Right lobe of liver (tissue), 4 donors: ENCODE data around the gene PRAMEF7.
"Not testable (repeated sequence)": the region's sequence is repeated elsewhere in the genome, so short reads cannot be mapped to it uniquely, and the experiment has no call there.

Source experiments
- POLR2A ChIP-seq: fragments of 450-650 bp; IDR thresholded peaks from one replicate; pipeline ENCODE4 v1.6.1; 2017; ENCODE audit warnings: antibody characterized with exemption, mild to moderate bottlenecking
- TF ChIP-seq, protein P1 (sequence below), 4 donors: fragments of 200-600 bp in 3 of 4; fragments of 450-650 bp in 1 of 4; IDR thresholded peaks; one replicate each; pipeline versions ENCODE4 v1.5.1 to v1.8.0; 2016 to 2022; ENCODE audit warnings: antibody characterized with exemption in 4 of 4, mild to moderate bottlenecking in 2 of 4
- donor health status: DM: no; HTN: no; CAD: no.
- donor health status: DM: no; HTN: no; CAD: no.
- donor health status: DM: no; HTN: yes; CAD: no.

- not testable (repeated sequence) for TF ChIP-seq POLR2A
- TF ChIP-seq, protein P1, sequence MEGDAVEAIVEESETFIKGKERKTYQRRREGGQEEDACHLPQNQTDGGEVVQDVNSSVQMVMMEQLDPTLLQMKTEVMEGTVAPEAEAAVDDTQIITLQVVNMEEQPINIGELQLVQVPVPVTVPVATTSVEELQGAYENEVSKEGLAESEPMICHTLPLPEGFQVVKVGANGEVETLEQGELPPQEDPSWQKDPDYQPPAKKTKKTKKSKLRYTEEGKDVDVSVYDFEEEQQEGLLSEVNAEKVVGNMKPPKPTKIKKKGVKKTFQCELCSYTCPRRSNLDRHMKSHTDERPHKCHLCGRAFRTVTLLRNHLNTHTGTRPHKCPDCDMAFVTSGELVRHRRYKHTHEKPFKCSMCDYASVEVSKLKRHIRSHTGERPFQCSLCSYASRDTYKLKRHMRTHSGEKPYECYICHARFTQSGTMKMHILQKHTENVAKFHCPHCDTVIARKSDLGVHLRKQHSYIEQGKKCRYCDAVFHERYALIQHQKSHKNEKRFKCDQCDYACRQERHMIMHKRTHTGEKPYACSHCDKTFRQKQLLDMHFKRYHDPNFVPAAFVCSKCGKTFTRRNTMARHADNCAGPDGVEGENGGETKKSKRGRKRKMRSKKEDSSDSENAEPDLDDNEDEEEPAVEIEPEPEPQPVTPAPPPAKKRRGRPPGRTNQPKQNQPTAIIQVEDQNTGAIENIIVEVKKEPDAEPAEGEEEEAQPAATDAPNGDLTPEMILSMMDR (IDR thresholded peaks at IDR 0.05): not testable (repeated sequence)
Measured at GRCh38 chr1:12916310-12916709, at the start of gene PRAMEF7.
